NB4 (cell line): ENCODE results near the gene UROC1.

Experiments
- POLR2A ChIP-seq: IDR thresholded peaks from 2 replicates; pipeline ENCODE4 v1.6.1; 2011; ENCODE audit warnings: mild to moderate bottlenecking; ENCODE audit not compliant: insufficient read length; ENCODE audit errors: extremely low read depth
- TF ChIP-seq, protein P1 (sequence below): IDR thresholded peaks from one replicate; pipeline ENCODE4 v1.5.1; 2012; ENCODE audit warnings: low read depth, low read length

GRCh38 chr3:126521122-126521891 is 3.7 kb upstream of the UROC1 start:
- TF ChIP-seq, protein P1, sequence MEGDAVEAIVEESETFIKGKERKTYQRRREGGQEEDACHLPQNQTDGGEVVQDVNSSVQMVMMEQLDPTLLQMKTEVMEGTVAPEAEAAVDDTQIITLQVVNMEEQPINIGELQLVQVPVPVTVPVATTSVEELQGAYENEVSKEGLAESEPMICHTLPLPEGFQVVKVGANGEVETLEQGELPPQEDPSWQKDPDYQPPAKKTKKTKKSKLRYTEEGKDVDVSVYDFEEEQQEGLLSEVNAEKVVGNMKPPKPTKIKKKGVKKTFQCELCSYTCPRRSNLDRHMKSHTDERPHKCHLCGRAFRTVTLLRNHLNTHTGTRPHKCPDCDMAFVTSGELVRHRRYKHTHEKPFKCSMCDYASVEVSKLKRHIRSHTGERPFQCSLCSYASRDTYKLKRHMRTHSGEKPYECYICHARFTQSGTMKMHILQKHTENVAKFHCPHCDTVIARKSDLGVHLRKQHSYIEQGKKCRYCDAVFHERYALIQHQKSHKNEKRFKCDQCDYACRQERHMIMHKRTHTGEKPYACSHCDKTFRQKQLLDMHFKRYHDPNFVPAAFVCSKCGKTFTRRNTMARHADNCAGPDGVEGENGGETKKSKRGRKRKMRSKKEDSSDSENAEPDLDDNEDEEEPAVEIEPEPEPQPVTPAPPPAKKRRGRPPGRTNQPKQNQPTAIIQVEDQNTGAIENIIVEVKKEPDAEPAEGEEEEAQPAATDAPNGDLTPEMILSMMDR: no peak
- no peak for TF ChIP-seq POLR2A
